Measurements from ENCODE around the gene BRMS1. TPM values are rescaled to one million over a fixed set of nuclear protein-coding genes. Genes with fewer than 3 reads are reported as not detected.
"Not testable (repeated sequence)": the region's sequence is repeated elsewhere in the genome, so short reads cannot be mapped to it uniquely, and the experiment has no call there.

BRMS1 gene
- polyA plus RNA-seq (2012; ENCODE audit: insufficient read depth, insufficient read length), result 75.8 TPM

GRCh38 chr11:66344550-66345315 lies at the start of gene BRMS1:
Gene BRMS1, minus strand, starts transcription at chr11:66345104. Its CDS starts 2,870 bp downstream, at chr11:66342234.
- H3K4me3 ChIP-seq (ENCODE audit: low read length), result peak within 1 kb of the TSS; percentile 79
- DNase-seq (ENCODE audit: low read depth, low spot score), result peak; percentile 94

- H3K4me3 ChIP-seq (ENCODE audit: low read length), result no peak overlapping the region
- DNase-seq (ENCODE audit: low read depth, low spot score), result no peak
These were observed 49.0 kb upstream of the BRMS1 start for GRCh38 chr11:66393954-66394353.

- H3K4me3 ChIP-seq (ENCODE audit: low read length), result no peak overlapping the region
These were observed 46.4 kb upstream of the BRMS1 start for GRCh38 chr11:66391322-66391721.

GRCh38 chr11:66388780-66389386 lies 44.0 kb upstream of the BRMS1 start:
- DNase-seq (ENCODE audit: low read depth, low spot score), result peak; percentile 78
- no peak overlapping the region for H3K4me3 ChIP-seq (ENCODE audit: low read length)

More at GRCh38 chr11:66391322-66391721, 46.4 kb upstream of the BRMS1 start:
- no peak for DNase-seq (ENCODE audit: low read depth, low spot score)

GRCh38 chr11:66386171-66387069 lies 41.5 kb upstream of the BRMS1 start:
- H3K4me3 ChIP-seq (ENCODE audit: low read length), result peak overlapping the region; percentile 38
- peak; percentile 83 for DNase-seq (ENCODE audit: low read depth, low spot score)

- DNase-seq (ENCODE audit: low read depth, low spot score); H3K4me3 ChIP-seq (ENCODE audit: low read length): not testable (repeated sequence)
These were observed 39.4 kb upstream of the BRMS1 start for GRCh38 chr11:66384316-66384715.

- not testable (repeated sequence) for DNase-seq (ENCODE audit: low read depth, low spot score)
These were observed 35.4 kb upstream of the BRMS1 start for GRCh38 chr11:66380264-66380663.

GRCh38 chr11:66373690-66374287 lies 28.9 kb upstream of the BRMS1 start:
- not testable (repeated sequence) for DNase-seq (ENCODE audit: low read depth, low spot score); H3K4me3 ChIP-seq (ENCODE audit: low read length)

More at GRCh38 chr11:66380264-66380663, 35.4 kb upstream of the BRMS1 start:
- H3K4me3 ChIP-seq (ENCODE audit: low read length), result not testable (repeated sequence)

- H3K4me3 ChIP-seq (ENCODE audit: low read length), result no peak overlapping the region
- no peak for DNase-seq (ENCODE audit: low read depth, low spot score)
These were observed 28.4 kb upstream of the BRMS1 start for GRCh38 chr11:66373265-66373664.

GRCh38 chr11:66371627-66372415 lies 26.9 kb upstream of the BRMS1 start, which contains the start of gene SLC29A2:
Gene SLC29A2, minus strand, starts transcription at chr11:66371760. Its CDS starts 169 bp downstream, at chr11:66371591.
- peak within 1 kb of the TSS; percentile 64 for H3K4me3 ChIP-seq (ENCODE audit: low read length)
- DNase-seq (ENCODE audit: low read depth, low spot score), result peak; percentile 80

GRCh38 chr11:66369073-66369894 lies 24.4 kb upstream of the BRMS1 start:
- H3K4me3 ChIP-seq (ENCODE audit: low read length), result no peak overlapping the region
- DNase-seq (ENCODE audit: low read depth, low spot score), result no peak

GRCh38 chr11:66368484-66368883 lies 23.6 kb upstream of the BRMS1 start:
- H3K4me3 ChIP-seq (ENCODE audit: low read length), result no peak overlapping the region
- no peak for DNase-seq (ENCODE audit: low read depth, low spot score)

- H3K4me3 ChIP-seq (ENCODE audit: low read length), result no peak overlapping the region
These were observed 22.8 kb upstream of the BRMS1 start for GRCh38 chr11:66367561-66368312.

GRCh38 chr11:66366844-66367477 lies 22.1 kb upstream of the BRMS1 start:
- no peak overlapping the region for H3K4me3 ChIP-seq (ENCODE audit: low read length)
- no peak for DNase-seq (ENCODE audit: low read depth, low spot score)

More at GRCh38 chr11:66367561-66368312, 22.8 kb upstream of the BRMS1 start:
- DNase-seq (ENCODE audit: low read depth, low spot score), result no peak

GRCh38 chr11:66365711-66366619 lies 21.1 kb upstream of the BRMS1 start:
- H3K4me3 ChIP-seq (ENCODE audit: low read length), result no peak overlapping the region
- DNase-seq (ENCODE audit: low read depth, low spot score), result no peak
